Measurements from ENCODE around the gene RHOF.
A peak's percentile ranks its signal among the peaks of the same experiment; 100 is the strongest.

The RHOF gene

DNA sequence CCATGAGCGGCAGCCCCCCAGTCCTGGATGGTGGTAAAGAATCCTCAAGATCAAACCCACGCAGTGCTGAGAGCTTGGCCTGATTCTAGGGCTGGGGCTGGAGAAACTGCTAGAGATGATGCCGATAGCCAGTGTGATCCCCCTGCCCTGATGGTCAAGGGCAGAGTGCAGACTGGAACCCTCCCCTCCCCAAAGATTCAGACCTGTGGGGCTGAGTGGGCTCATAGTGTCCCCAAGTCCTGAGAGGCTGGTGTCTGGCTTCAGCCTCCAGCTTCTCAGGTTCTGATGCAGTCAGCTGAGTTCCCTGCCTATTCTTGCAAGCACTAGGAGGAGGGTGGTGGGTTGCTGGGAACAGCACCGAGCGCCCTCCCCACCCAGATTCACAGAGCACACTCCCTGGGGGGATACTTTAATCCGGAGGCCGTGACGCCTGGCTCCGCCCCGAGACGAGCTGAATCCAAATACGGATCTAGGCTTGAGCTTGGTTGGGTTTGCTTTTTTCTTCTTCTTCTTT, 11.9 kb downstream of the RHOF start:
- TF ChIP-seq, protein P1, sequence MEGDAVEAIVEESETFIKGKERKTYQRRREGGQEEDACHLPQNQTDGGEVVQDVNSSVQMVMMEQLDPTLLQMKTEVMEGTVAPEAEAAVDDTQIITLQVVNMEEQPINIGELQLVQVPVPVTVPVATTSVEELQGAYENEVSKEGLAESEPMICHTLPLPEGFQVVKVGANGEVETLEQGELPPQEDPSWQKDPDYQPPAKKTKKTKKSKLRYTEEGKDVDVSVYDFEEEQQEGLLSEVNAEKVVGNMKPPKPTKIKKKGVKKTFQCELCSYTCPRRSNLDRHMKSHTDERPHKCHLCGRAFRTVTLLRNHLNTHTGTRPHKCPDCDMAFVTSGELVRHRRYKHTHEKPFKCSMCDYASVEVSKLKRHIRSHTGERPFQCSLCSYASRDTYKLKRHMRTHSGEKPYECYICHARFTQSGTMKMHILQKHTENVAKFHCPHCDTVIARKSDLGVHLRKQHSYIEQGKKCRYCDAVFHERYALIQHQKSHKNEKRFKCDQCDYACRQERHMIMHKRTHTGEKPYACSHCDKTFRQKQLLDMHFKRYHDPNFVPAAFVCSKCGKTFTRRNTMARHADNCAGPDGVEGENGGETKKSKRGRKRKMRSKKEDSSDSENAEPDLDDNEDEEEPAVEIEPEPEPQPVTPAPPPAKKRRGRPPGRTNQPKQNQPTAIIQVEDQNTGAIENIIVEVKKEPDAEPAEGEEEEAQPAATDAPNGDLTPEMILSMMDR (IDR thresholded peaks at IDR 0.05), result no peak
- no peak for TF ChIP-seq ZFX (IDR thresholded peaks at IDR 0.05; ENCODE audit: borderline replicate concordance)
- 0 out of 2 replicates have a peak overlapping the region, but pooled peaks have one; percentile 9 for H3K27ac ChIP-seq

DNA sequence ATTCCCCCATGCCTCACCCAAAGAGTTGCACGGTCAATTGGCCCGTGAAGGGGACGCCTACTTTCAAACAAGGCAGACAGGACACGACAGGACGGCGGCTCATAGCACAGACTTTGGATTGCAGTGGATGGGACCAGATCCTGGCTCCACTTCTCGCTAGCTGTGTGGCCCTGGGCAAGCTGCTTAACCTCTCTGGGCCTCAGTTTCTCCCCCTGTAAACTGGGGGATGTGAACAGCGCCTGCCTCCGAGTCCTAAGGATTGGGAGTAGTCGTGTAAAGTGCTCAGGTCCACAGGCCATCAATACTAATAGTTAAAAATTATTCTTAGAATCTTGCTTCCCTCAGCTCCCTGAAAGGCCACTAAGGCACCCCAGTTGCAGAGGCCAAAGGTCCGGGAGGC, 13.1 kb downstream of the RHOF start:
- TF ChIP-seq, protein P1 (IDR thresholded peaks at IDR 0.05), result no peak
- TF ChIP-seq ZFX (IDR thresholded peaks at IDR 0.05; ENCODE audit: borderline replicate concordance), result no peak
- H3K27ac ChIP-seq, result no peak overlapping the region

DNA sequence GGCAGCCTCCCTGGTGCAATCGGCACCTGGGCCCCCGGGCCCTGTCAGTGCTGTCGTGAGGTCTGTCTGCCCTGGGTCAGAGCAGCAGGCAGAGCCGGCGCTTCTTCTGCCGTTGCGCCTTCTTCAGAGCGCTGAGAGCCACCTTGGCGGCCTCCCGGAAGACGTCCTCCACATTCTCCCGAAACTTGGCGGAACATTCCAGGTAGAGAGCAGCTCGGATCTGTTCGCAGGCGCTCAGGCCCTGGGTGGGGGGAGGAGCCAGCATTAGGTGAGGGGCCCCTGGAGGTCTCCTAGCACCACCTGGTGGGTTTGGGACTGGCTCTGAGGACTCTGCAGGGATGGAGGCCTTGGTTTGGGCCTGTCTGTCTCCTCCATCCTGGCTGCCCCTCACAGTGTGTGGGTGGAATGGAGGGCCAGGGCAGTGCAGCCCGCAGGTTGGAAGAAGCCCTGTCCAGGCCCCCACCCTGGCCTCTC, 14.0 kb downstream of the RHOF start:
- 0 out of 2 replicates have a peak overlapping the region, but pooled peaks have one; percentile 32 for H3K27ac ChIP-seq

DNA sequence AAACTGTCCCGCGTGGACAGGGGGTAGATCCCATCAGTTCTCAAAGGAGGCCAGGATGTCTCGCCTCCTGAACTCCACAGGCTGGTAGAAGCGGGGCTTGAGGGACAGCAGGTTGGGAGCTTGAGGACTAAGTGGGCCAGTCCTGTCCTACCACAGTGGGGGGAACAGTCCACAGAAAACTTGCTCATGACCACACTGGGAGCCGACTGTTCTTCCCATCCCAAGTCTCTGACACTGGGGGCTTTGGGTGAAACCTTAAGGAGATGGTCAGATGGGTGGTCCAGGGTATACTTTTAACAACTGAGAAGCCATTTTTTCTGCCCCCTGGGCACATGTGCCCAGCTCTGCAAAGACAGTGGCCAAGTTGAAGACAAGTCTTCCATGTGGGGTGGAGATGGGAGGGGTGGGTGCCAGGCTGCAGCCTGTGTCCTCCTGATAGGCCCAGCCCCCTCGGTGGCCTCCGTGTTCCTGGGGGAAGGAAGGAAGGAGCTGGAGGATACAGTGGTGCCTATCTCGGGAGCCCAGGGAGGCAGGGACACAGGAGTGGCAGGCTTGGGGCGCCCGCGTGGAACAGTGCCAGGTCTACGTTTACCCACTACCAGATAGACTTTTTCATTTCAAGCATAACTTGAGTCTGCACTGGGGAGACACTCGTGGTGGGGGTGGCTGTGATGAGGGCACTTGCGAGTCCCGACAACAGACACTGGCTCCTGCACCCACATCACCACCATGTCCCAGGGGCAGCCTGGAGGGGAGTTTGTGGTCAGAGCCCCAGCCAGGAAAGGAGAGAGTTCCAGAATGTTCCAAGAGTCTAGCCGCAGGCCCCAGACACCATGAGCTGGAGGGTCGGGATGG, 14.7 kb downstream of the RHOF start:
- TF ChIP-seq, protein P1 (IDR thresholded peaks at IDR 0.05), result no peak
- TF ChIP-seq ZFX (IDR thresholded peaks at IDR 0.05; ENCODE audit: borderline replicate concordance), result no peak
- peak overlapping the region; percentile 32; the same call in 1 of the 2 replicates for H3K27ac ChIP-seq

More for the DNA sequence above, 14.0 kb downstream of the RHOF start:
- TF ChIP-seq ZFX (IDR thresholded peaks at IDR 0.05; ENCODE audit: borderline replicate concordance), result no peak
- TF ChIP-seq, protein P1 (IDR thresholded peaks at IDR 0.05), result no peak

DNA sequence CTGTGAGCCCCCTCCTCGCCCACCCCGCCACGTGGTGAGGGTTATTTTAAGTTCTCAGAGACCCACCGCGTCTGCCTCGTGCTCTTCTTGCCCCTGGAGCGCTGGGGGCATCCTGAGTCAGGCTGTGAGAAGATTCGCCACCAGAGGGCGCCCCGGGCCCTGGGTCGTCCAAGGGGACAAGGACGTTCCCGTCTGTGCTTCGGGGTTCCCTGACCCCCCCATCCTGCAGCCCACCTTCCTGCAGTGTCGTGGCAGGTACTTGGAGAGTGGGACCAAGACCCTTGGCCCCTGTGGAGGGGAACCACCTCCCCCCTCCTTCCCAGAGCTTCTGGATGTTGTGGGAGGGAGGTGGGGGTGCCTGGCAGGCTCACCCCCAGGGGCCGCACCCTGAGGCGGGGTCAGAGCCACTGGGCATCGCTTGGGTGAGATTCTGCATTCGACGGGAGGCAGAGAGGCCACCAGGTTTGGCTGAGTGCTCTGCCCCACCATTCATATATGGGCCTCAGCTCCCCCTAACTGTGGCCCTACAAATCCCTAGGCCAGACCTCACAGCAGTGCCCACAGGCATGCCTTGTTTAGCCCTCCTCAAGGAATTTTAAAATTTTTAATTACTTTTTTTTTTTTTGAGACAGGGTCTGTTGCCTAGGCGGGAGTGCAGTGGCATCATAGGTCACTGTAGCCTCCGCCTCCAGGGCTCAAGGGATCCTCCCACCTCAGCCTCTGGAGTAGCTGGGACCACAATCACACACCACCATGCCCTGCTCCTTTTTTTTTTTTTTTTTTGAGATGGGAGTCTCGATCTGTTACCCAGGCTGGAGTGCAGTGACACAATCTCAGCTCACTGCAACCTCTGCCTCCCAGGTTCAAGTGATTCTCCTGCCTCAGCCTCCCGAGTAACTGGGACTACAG, 17.0 kb downstream of the RHOF start:
- no peak for TF ChIP-seq ZFX (IDR thresholded peaks at IDR 0.05; ENCODE audit: borderline replicate concordance)
- TF ChIP-seq, protein P1 (IDR thresholded peaks at IDR 0.05), result peak; percentile 100
- peak overlapping the region; percentile 32; the same call in 1 of the 2 replicates for H3K27ac ChIP-seq

DNA sequence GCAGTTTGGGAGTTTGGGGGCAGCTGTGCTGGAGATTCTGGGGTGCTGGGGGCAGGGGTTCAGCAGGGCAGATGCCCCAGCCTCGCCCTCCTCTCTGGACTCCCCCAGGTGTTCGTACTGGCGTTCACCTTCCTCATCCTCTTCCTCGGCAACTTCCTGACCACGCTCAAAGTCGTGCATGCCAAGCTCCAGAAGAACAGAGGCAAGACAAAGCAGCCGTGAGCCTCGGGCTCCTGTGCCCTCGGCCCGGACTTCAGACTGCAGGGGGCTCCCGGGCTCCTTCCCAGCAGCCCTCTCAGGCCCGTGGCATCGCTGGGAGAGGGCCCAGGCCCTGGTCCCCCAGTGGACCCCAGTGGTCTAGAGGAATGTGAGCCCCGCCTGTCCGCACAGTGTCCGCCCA, 18.0 kb downstream of the RHOF start:
- TF ChIP-seq ZFX (IDR thresholded peaks at IDR 0.05; ENCODE audit: borderline replicate concordance), result no peak
- TF ChIP-seq, protein P1 (IDR thresholded peaks at IDR 0.05), result no peak
- H3K27ac ChIP-seq, result no peak overlapping the region

Data from 22Rv1 (cell line).